Measurements from ENCODE around the gene FZR1.
"Not testable (repeated sequence)": the region's sequence is repeated elsewhere in the genome, so short reads cannot be mapped to it uniquely, and the experiment has no call there.

DNA sequence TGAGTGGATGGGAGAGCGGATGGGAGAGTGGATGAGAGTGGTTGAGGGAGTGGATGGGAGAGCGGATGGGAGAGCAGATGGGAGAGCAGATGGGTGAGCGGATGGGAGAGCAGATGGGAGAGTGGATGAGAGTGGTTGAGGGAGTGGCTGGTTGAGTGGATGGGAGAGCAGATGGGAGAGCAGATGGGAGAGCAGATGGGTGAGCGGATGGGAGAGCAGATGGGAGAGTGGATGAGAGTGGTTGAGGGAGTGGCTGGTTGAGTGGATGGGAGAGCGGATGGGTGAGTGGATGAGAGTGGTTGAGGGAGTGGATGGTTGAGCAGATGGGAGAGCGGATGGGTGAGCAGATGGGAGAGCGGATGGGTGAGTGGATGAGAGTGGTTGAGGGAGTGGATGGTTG, 23.2 kb downstream of the FZR1 start:
- TF ChIP-seq, protein P1, sequence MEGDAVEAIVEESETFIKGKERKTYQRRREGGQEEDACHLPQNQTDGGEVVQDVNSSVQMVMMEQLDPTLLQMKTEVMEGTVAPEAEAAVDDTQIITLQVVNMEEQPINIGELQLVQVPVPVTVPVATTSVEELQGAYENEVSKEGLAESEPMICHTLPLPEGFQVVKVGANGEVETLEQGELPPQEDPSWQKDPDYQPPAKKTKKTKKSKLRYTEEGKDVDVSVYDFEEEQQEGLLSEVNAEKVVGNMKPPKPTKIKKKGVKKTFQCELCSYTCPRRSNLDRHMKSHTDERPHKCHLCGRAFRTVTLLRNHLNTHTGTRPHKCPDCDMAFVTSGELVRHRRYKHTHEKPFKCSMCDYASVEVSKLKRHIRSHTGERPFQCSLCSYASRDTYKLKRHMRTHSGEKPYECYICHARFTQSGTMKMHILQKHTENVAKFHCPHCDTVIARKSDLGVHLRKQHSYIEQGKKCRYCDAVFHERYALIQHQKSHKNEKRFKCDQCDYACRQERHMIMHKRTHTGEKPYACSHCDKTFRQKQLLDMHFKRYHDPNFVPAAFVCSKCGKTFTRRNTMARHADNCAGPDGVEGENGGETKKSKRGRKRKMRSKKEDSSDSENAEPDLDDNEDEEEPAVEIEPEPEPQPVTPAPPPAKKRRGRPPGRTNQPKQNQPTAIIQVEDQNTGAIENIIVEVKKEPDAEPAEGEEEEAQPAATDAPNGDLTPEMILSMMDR (IDR thresholded peaks at IDR 0.05), result not testable (repeated sequence)
- TF ChIP-seq POLR2A (IDR thresholded peaks at IDR 0.05), result not testable (repeated sequence)
